DMS53 treated with DMSO at 0.1 percent for 48 hours (cell line): ENCODE results near the gene KRTAP5-5.
A peak's percentile ranks its signal among the peaks of the same experiment; 100 is the strongest.
"Not testable (repeated sequence)": the region's sequence is repeated elsewhere in the genome, so short reads cannot be mapped to it uniquely, and the experiment has no call there.

Source experiments
- DNase-seq: peaks from one replicate; lab custom pipeline; 2025; ENCODE audit not compliant: unreplicated experiment; lab: John Stamatoyannopoulos, UW

The KRTAP5-5 gene

GRCh38 chr11:1641096-1641495 is 11.5 kb downstream of the KRTAP5-5 start:
- no peak for DNase-seq

DNA sequence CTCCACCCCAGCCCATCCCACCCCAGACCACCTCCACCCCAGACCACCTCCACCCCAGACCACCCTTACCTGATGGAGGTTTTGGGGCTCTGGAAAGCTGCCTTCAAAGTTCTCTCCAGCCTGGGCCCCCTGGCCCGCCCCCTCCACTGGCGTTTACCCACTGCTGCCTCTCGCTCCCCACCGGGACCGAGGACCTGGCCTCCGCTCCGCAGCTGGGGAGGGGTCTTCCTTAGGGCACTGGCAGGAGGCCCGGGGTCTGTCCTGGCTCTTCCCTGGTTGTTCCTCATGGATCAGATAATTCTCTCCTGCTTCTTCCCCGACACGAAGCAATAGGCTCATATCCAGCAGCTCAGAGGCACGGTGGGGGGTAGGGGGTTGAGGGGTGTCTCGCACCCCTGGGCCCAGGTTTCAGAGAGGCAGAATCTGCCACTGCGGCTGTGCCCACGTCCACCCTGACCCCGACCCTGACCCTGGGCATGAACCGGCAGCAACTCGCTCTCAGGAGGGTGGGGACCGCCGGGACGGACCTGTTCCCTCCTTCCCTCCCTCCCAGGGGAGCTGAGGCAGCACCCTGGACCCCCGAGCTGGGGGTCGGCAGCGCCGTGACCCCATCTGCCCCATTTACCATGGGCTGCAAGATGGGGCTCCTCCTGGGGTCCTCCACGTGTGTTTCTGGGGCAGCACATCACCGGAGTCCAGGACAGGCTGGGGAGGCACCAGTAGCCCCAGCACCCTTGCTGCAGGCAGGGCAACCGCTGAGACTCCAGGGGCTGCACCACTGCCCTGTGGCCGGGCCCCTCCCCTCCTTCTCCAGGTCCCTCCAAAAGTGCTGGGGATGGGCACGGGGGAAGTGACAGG is 12.9 kb downstream of the KRTAP5-5 start:
- DNase-seq: no peak

- DNase-seq: no peak
Observed at GRCh38 chr11:1643146-1643690, 13.6 kb downstream of the KRTAP5-5 start.

- no peak for DNase-seq
Observed at GRCh38 chr11:1644601-1645356, 15.2 kb downstream of the KRTAP5-5 start.

DNA sequence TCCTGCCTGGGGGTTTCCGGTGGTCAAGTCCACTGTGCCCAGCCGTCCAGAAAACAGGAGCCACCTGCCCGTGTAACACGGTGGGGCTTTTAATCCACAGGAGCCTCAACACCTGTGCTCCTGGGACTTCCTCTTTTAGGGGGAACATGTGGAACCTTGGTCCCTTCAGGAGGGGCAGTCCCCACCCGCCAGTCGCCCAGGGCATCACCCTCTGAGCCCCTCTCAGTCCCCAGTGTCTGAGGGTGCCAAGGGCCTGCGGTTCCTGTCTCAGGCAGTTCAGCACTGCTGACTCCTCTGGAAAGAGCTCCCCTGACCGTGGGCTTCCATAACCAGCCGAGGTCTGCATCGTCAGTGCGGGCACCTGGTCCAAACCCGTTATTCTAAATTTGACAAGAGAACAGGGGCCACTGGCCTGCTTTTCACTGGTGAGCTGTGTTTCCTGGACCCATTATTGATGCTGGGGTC is 15.8 kb downstream of the KRTAP5-5 start:
- DNase-seq: no peak

GRCh38 chr11:1646540-1646939 is 17.0 kb downstream of the KRTAP5-5 start:
- DNase-seq: not testable (repeated sequence)

- DNase-seq: no peak
Observed at GRCh38 chr11:1647901-1648652, 18.5 kb downstream of the KRTAP5-5 start.

GRCh38 chr11:1648653-1649420 is 19.3 kb downstream of the KRTAP5-5 start:
- no peak for DNase-seq

- DNase-seq: no peak
Observed at GRCh38 chr11:1650034-1650917, 20.7 kb downstream of the KRTAP5-5 start.

DNA sequence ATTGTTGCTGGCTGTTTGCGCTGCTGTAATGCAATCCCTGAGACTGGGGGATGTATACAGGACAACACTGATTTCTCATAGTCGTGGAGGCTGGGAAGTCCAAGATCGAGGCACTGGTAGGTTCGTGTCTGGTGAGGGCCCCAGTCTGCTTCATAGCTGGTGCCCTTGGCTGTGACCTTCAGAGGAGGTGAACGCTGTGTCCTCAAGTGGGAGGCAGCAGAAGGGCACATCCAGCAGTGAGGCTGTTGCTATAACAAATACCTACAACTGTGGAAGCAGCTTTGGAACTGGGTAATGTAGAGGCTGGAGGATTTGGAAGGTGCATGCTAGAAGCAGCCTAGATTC is 21.3 kb downstream of the KRTAP5-5 start:
- DNase-seq: no peak

DNA sequence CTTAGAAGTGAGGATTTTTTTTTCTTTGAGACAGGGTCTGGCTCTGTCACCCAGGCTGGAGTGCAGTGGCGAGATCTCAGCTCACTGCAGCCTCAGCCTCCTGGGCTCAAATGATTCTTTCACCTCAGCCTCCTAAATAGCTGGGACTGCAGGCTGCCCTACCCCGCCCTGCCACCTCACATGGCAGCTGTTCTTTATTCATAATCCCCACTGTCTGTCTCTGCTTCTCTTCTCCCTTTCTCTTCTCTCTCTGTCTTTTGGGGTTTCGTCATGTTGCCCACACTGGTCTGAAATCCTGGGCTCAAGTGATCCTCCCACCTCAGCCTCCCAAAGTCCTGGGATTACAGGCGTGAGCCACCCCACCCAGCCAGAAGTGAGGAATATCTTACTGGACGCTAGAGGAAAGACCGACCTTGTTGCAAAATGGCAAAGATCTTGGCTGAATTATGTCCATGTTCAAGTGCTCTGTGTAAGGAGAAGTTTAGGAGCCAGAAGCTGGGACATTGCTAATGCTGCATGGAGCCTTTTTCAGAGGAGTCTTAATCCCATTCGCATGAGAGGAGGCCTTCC is 21.9 kb downstream of the KRTAP5-5 start:
- no peak for DNase-seq

DNA sequence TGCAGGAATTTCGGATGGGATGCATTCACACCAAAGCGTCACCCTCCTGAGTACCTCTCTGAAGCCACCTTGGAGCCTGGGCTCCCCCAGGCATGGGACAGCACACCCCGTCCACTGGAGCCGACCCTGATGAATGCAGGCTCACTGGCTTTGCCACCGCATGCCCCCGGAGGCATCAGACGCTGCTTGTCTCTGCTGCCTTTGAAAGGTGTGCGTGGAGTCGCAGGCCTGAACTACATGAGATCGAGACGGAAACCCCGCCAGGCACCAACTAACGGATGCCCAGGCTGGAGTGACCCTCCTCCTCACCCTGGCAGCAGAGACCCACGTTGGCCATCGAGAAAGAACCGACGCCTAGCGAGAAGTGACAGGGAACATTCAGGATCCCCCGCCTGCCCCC is 22.5 kb downstream of the KRTAP5-5 start:
- no peak for DNase-seq

DNA sequence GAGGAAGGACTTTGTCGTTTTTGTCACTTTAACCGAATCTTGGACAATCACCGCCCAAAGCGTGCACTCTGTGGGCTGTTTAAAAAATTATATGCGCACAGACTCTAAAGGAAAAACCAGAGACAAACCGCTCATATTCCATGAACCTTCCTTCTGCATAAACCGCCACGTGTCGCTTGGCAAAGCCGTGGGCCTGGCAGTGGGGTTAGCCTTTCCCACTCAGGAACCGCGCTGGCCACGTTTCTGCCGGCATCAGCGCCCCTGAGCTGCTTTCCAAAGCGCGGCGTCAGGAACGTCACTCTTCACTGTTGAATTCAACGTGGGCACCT is 22.8 kb downstream of the KRTAP5-5 start:
- DNase-seq: no peak

- DNase-seq: peak; percentile 56
Observed at GRCh38 chr11:1652771-1653540, 23.4 kb downstream of the KRTAP5-5 start.

- no peak for DNase-seq
Observed at GRCh38 chr11:1653541-1654387, 24.2 kb downstream of the KRTAP5-5 start.

- no peak for DNase-seq
Observed at GRCh38 chr11:1654388-1655167, 25.0 kb downstream of the KRTAP5-5 start.
